HG03064 (cell line): ENCODE results near the gene CERK.

ENCODE experiments used
- ATAC-seq: cut with Tn5 transposase; IDR thresholded peaks from one replicate; pipeline ENCODE4 v1.9.1; 2021; ENCODE audit warnings: low read depth; ENCODE audit not compliant: unreplicated experiment

CERK gene

GRCh38 chr22:46706060-46706459, 32.0 kb downstream of the CERK start:
- no peak for ATAC-seq

GRCh38 chr22:46703996-46704370, 34.1 kb downstream of the CERK start:
- ATAC-seq = no peak

GRCh38 chr22:46703171-46703995, 34.7 kb downstream of the CERK start:
- no peak for ATAC-seq

GRCh38 chr22:46701262-46701661, 36.8 kb downstream of the CERK start:
- no peak for ATAC-seq

GRCh38 chr22:46699091-46699490, 39.0 kb downstream of the CERK start:
- no peak for ATAC-seq

- no peak for ATAC-seq
Observed at GRCh38 chr22:46697811-46698515, 40.1 kb downstream of the CERK start.

- ATAC-seq = no peak
Observed at GRCh38 chr22:46696614-46697013, 41.4 kb downstream of the CERK start.

- ATAC-seq = no peak
Observed at GRCh38 chr22:46696229-46696518, 41.9 kb downstream of the CERK start.

GRCh38 chr22:46695346-46696228, 42.5 kb downstream of the CERK start:
- ATAC-seq = no peak

GRCh38 chr22:46694416-46695170, 43.5 kb downstream of the CERK start:
- ATAC-seq = no peak

- no peak for ATAC-seq
Observed at GRCh38 chr22:46693634-46694415, 44.2 kb downstream of the CERK start.

GRCh38 chr22:46691571-46691970, 46.5 kb downstream of the CERK start:
- ATAC-seq = no peak

GRCh38 chr22:46690146-46690545, 47.9 kb downstream of the CERK start:
- no peak for ATAC-seq

- ATAC-seq = no peak
Observed at GRCh38 chr22:46688949-46689348, 49.1 kb downstream of the CERK start.

- no peak for ATAC-seq
Observed at GRCh38 chr22:46687460-46687859, 50.6 kb downstream of the CERK start.

- ATAC-seq = no peak
Observed at GRCh38 chr22:46687048-46687444, 51.0 kb downstream of the CERK start.

- ATAC-seq = no peak
Observed at GRCh38 chr22:46686221-46687047, 51.6 kb downstream of the CERK start.

- ATAC-seq = peak; percentile 78
Observed at GRCh38 chr22:46684706-46685105, 53.3 kb downstream of the CERK start.
